NCI-H2196 (cell line): ENCODE results near the gene OR6B2.

ENCODE experiments used
- DNase-seq: peaks from one replicate; lab custom pipeline; 2025; ENCODE audit not compliant: unreplicated experiment; lab: John Stamatoyannopoulos, UW

OR6B2 gene

DNA sequence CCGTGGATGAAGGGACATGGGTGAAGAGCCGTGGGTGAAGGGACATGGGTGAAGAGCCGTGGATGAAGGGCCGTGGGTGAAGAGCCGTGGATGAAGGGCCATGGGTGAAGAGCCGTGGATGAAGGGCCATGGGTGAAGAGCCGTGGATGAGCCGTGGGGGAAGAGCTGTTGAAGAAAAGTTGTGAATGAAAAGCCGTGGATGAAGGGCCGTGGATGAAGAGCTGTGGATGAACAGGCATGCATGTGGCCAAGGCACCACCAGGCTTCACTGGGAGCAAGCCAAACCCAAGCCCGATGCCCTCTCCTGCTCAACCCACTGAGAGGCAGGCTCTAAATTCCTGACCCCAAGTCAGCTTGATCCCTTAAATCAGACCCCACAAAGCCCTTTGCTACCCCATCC is 12.5 kb upstream of the OR6B2 start:
- no peak for DNase-seq

DNA sequence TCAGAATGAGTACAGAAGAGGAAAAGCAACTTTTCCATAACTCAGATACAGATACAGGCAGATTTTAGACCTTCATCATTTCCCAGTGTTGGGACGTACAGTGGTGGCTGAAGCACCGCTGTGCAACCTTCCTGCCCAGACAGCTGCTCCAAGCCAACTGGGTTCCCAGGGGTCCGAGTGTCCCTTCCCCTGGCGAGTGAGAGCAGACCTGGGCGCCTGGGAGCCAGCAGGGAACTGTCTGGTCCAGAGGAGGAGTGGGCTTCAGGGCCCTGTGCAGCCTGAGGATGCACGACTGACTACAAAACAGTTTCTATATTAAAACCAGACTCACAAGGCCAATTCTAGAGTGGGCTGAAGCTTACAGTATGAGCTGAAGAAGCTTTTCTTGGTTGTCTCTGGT is 11.1 kb upstream of the OR6B2 start:
- DNase-seq, result no peak

DNA sequence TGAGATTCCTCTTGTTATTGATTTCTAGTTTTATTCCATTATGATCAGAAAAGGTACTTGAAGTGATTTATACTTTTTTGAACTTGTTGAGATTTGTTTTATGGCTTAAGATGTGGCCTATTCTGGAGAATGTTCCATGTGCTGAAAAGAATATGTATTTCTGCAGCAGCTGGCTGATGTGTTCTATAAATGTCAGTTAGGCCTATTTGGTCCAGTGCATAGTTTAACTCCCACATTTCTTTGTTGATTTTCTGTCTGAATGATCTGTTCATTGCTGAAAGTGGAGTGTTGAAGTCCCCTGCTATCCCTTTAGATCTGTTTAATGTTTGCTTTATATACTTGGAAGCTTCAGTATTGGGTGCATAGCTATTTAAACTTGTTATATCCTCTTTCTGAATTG is 7.1 kb upstream of the OR6B2 start:
- DNase-seq, result no peak

GRCh38 chr2:240033330-240033678 is 3.1 kb upstream of the OR6B2 start:
- no peak for DNase-seq

DNA sequence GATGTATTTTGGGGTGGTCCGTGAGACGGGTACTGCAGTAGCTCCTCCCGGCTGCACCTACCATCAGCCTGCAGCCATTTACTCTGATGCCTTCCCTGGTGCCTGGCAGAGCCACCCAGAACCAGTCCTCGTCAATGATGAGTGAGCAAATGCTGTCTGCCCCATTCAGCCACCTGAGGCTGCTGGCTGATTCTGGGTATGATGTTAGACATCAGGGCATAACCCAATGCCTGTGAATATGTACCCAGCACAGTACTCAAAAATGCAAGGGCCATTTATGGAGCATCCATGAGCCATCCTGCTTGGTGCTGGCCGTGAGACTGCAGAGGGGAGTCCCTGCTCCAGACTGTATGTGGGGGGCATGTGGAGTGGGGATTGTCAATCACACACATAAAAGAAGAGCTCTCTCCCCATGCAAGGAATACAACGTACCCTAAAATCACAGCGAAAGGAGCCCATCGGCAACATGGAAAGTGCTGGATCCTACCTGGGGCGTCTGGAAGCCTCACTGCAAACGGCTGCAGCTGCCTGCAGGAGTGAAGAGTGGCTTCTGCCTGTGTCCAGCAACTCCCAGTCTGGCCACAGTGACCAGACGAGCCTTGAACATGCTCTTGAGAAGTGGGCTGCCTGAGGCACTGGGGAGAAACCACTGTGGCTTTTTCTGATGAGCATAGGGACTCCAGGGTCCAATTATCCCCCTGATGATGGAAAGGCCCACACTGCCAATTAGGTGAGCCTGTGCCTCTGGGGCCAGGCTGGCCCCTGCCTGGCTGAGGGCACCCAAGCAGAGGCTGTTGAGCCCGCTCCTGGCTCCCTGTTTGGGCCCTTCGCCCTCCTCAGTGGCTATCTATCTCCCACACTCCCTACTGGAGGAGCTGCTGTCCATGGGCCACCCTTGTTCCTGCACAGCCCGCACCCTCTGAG is 2.4 kb upstream of the OR6B2 start:
- no peak for DNase-seq

- DNase-seq, result no peak
These were observed 5.5 kb downstream of the OR6B2 start for GRCh38 chr2:240024766-240025165.

- no peak for DNase-seq
These were observed 6.4 kb downstream of the OR6B2 start for GRCh38 chr2:240023792-240024191.

DNA sequence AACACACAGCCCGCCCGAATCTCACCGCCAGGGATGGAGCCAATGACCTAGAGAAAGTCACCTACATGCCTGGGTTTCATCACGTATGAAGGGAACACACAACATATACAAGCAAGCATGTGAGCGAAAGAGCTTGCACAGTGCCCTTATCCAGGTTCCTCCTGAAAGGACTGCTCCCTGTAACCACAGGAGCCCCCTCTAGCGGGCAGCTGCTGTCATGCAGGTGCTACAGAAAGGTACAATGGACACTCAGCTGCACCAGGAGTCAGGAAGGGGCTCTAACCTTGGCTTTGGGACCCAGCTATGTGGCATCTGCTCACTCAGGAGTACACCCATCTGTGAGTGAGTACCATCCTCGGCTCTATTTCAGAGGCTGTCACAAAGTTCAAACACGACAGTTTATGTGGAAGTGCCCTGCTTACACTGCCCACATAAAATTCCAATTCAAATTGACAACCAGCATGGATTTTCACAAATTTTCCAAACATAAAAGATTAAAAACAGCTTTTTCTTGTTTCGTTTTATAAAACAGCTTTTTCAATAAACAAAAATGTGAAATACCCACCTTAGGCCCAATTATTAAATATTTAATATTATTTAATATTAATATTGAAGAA is 8.6 kb downstream of the OR6B2 start:
- DNase-seq, result peak; percentile 78

DNA sequence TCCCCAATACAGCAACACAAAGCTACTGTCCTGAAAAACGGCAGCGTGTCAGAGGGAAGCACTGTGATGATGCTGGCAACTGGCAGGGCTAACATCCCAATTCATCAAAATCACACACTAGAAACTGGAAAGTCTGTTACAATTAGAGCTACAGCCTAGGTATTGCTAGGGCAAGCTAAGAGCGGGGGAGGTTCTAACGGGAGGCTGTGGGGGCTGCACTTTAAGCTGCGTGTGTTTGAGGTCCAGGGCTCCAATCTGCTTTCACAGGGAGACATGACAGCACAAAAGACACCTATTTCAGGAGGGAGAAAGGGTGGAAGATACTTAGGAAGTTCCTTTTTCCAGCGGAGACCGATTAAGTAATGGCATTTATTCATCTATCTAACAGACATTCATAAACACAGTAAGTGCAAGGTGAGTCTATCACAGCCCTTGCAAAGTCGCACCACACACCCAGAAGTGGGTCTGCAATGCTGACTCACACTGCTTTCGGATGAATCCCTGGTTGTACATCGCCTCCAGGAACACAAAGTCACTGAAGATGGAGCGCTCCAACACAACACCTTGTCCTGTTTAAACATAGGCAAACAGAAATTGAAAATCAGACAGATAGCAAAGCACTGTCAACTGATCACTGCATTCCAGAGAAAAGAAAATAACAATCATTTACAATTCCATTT is 12.0 kb downstream of the OR6B2 start:
- DNase-seq, result no peak

DNA sequence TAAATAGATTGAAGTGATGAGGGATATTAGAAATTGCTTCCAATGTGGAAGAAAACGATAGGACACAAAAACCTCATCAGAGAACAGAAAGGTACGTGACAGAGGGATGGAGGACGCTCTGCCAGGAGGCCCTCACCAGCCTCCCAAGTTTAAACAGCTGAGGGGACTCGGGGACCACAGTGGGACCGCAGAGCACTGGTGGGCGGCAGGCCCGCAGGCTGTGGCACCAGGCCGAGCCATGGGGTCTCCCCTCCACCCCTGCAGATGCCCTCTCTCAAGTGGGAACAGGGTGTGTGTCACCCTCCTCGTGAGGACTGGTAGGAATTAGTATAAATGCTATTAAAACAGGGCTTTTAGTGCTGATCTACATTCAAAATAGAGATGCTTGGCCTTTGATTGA is 15.9 kb downstream of the OR6B2 start:
- no peak for DNase-seq

DNA sequence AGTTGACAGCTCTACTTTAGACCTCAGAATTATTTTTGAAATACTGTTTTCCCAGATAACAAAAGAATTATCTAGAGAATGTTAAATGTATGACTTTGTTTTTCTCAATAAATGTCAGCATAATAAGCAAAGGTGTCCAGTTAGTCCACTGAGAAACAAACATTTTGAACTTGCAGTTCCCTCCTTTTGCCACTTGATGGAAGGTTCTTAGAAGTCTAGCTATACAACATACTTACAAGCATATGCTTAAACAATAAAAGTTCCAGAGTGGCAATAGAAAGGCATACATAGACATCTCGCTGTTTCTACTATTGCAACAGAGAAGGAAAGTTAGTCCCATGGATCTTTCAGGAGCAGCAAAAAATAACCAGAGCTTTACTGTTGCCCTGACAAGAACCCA is 16.9 kb downstream of the OR6B2 start:
- DNase-seq, result no peak

GRCh38 chr2:240002983-240003382 is 27.2 kb downstream of the OR6B2 start:
- no peak for DNase-seq

DNA sequence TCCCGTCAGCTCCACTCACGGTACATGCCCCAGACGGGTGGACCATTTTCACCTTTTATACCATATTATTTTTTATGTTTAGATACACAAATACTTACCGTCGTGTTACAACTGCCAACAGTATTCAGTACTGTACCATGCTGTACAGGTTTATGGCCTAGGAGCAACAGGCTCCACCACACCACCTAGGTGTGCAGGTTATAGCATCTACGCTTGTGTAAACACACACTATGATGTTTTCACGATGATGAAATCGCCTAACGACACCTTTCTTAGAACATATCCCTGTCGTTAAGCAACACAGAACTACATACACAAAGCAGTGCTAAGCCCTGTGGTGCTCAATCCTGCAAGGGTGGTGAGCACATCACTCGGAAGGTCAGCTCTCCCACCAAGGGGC is 29.6 kb downstream of the OR6B2 start:
- no peak for DNase-seq

DNA sequence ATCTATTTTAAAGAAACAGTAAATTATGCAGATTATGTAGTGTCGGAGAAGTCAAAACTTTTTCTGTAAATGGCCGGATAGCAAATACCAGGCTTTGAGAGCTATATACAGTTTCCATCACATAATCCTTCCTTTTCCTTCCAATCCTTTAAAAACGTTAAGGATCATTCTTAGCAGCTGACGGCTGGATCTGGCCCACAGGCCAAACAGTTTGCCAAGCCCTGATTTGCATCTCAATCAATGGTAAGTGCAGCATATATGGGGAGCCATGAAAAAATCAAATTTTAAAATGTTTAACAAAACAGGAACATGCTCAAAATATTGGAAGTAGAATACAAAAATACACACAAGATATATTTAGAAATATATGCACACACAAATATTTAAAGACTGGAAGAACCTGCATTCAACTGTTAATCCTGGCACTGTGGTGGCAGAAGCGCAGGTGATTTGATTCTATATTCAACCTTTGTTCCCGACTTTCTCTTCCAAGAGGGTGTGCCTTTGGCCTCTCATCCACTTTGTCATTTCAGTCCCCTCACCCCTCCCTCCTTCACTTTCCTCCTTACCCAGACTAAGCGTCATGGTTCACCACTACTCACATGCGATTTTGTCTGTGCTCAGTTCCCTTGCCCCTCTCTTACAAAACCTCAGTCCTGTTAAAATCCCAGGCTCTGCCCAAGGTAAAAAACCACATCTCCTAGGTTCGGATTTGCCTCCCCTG is 32.4 kb downstream of the OR6B2 start:
- no peak for DNase-seq

DNA sequence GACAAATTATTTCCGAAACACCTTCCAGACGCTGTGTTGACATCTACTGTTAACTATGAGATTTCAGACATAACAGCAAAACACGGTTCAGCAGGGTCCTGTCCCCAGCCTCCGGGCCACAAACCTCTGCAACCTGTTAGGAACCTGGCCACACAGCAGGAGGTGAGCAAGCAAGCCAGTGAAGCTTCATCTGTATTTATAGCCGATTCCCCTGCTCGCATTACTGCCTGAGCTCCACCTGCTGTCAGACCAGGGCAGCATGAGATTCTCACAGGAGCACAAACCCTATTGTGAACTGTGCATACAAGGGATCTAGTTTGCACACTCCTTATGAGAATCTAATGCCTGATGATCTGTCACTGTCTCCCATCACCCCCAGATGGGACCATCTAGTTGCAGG is 36.1 kb downstream of the OR6B2 start:
- no peak for DNase-seq

DNA sequence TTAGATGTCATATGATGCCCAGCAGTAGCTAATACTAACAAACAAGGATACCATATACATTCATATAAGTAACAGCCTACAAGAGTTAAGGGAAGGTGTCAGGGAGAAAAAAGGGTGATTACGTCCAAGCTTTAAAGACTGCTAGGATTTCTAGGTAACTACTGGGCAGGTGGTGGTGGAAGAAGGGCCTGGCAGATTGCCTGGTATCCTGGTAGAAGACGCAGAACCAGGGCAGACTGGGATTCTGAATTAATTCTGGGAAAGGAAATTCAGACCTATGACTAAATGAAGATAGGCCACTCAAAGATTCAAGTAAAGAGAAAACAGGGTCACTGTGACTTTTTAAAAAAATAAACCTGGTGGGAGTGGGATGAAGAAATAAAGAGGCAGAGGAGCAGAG is 36.9 kb downstream of the OR6B2 start:
- peak; percentile 4 for DNase-seq

DNA sequence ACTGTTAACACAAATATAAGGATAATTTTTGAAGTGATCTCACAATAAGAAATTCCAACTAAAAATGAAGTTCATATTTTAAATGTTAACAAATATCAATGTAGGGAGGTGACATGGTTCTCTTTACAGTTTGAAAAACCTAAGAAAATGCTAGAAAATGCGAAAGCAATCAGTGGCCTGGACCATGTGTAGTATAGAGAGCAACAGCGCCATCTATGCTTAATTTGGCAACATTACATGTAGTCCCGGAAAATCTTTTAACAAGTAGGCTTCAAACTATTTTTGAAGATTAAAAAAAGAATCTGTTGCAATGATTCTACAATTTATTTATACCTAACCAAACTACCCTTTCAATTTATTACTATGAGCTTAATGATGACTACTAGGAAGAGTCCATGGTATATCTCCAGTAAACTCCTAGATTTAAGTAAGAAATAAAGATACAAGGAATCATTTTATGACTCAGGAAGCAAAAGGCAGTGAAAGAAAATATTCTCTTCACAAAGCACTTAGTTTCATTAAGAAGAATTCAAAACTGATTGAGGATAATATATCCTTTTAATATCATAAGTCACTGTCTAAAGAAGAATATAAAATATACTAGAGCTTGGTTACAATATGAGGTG is 38.4 kb downstream of the OR6B2 start:
- DNase-seq, result peak; percentile 66

GRCh38 chr2:239990966-239991365 is 39.3 kb downstream of the OR6B2 start:
- no peak for DNase-seq

DNA sequence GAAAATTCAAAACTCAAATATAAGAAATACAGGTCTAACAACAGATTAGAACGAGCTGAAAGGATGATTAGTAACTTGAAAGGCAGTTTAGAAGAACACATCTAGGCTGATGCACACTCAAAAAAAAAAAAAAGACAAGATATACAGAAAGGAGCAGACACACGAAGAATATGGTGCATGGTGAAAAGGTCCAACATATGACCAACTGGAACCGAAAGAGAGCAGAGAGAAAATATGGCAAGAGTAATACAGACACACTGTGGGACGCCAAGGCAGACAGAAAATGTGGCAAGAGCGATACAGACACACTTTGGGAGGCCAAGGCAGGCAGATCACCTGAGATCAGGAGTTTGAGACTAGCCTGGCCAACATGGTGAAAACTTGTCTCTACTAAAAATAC is 44.9 kb downstream of the OR6B2 start:
- no peak for DNase-seq

DNA sequence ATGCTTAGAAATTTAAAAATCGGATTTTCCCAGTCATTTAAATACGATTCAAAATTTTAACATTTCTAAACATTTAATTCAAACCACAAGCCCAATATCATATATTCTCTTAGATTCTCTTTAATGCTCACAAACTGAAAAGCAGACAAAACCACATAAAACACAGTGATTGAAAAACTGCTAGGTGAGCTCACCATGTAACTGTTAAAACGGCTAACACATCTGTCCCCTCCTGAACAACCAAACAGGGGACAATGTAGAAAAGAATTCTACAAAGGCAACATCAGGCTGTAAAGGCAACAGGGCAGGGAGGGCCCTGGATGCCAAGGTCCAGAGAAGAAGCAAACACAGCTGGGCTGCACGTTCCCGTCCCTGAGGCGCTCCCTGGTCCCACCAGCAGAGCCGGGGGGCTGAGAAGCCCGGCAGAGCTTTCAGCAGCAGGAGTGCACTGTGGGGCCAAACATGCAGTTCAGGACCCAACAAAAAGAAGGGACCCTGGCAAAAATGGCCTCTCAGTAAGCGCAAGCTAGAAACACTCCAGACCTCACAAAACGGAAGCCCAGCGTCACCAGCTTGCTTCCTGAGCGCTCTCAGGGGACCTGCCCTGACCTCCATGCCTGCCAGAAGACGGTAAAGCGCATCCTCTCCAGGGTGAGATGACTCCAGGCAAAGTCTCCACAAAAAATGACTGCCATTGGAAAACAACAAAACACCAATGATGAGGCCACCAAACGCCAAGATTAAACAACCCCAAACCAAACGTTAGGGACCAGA is 45.6 kb downstream of the OR6B2 start:
- no peak for DNase-seq
